Stimulated activated CD8-positive, alpha-beta memory T cell treated with anti-CD3 and anti-CD28 coated beads, Interleukin-12 subunit alpha, Interleukin-12 subunit beta, amount 100 ng/mL, for 1 hour (primary cell): ENCODE measurements around the gene DUSP5.

Source experiments
- DNase-seq: peaks from one replicate; pipeline ENCODE4 v3.0.0-alpha.2; 2020; ENCODE audit warnings: low read depth

The DUSP5 gene

GRCh38 chr10:110480387-110480786 is 17.3 kb upstream of the DUSP5 start:
- no peak for DNase-seq

DNA sequence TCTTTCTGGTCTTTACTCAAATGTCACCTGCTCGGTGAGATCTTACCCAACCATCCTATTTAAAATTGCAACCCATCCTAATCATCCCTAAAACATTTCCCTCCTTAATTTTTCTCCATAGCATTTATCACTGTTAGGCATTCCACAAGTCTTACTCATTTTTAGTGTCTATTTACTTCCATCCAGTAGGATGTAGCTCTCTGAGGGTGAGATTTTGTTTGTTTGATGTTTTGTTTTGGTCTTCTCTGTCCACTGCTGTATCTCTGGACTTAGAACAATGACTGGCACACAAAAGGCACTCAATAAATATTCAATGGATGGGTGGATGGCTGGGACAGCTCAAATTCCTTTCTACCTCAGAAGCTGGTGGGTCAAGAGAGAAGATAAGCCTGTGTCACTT is 15.8 kb upstream of the DUSP5 start:
- DNase-seq, result no peak

- no peak for DNase-seq
Measured at GRCh38 chr10:110483633-110484032, 14.1 kb upstream of the DUSP5 start.

DNA sequence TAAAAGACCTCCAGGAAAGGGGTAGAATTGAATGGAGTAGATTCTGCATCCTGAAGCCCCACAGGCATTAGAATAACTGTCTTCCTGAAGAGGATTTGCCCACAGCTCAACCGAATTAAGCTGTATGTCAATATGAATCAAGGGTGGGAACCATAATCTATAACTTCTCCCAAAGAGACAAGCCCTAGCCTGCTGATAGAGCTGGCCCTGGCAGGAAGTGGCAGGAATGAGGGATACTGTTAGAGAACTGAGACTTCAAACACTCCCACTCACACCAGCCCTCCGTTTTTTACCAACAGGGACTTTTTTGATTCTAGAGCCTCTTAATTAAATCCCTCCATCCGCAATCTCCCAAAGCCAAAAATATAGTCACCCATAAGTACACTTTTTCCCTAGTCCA is 12.2 kb upstream of the DUSP5 start:
- DNase-seq, result no peak

GRCh38 chr10:110486680-110487410 is 10.9 kb upstream of the DUSP5 start:
- no peak for DNase-seq

- DNase-seq, result no peak
Measured at GRCh38 chr10:110487411-110488331, 10.0 kb upstream of the DUSP5 start.

- no peak for DNase-seq
Measured at GRCh38 chr10:110488332-110488681, 9.4 kb upstream of the DUSP5 start.

DNA sequence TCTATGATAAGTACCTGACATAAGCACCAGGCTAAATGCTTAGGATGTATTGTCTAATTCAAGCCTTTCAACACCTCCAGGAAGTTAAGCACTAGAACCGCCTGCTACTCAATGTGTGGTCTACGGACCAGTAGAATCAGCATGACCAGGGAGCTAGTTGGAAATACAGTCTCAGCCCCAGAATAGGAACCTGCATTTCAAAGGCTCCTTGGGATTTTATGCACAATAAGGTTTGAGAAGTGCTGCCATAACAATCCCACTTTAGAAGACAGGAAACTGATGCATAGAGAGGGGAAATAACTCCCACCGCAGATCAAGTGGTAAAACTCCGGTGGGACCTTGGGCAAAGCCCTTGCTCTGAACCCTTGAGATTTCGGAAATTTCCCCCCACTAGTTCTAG is 8.8 kb upstream of the DUSP5 start:
- DNase-seq, result no peak

GRCh38 chr10:110490640-110491039 is 7.1 kb upstream of the DUSP5 start:
- no peak for DNase-seq

- DNase-seq, result no peak
Measured at GRCh38 chr10:110491346-110491745, 6.4 kb upstream of the DUSP5 start.

GRCh38 chr10:110492069-110492822 is 5.5 kb upstream of the DUSP5 start:
- no peak for DNase-seq

GRCh38 chr10:110493832-110494426 is 3.8 kb upstream of the DUSP5 start:
- DNase-seq, result no peak

DNA sequence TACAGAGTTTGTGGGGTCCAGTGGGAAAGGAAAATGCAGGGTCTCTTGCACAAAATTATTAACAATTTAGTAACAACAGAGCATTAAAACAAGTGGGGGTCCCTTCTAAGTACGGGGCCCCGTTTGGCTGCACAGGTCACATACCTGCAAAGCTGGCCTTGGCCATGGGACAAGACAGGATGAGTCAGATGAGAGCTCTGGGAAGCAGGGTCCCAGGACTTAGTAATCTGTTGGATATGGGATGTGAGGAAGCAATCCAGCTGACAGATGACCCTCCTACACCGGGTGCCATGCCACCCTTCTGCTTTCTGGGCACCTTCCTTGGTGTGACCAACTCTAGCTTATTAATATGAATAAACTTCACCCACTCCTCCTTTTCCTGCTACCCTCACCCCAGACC is 3.2 kb upstream of the DUSP5 start:
- DNase-seq, result no peak

GRCh38 chr10:110495731-110496552 is 1.8 kb upstream of the DUSP5 start:
- DNase-seq, result no peak

- DNase-seq, result no peak
Measured at GRCh38 chr10:110496553-110497437, 912 bp upstream of the DUSP5 start.

DNA sequence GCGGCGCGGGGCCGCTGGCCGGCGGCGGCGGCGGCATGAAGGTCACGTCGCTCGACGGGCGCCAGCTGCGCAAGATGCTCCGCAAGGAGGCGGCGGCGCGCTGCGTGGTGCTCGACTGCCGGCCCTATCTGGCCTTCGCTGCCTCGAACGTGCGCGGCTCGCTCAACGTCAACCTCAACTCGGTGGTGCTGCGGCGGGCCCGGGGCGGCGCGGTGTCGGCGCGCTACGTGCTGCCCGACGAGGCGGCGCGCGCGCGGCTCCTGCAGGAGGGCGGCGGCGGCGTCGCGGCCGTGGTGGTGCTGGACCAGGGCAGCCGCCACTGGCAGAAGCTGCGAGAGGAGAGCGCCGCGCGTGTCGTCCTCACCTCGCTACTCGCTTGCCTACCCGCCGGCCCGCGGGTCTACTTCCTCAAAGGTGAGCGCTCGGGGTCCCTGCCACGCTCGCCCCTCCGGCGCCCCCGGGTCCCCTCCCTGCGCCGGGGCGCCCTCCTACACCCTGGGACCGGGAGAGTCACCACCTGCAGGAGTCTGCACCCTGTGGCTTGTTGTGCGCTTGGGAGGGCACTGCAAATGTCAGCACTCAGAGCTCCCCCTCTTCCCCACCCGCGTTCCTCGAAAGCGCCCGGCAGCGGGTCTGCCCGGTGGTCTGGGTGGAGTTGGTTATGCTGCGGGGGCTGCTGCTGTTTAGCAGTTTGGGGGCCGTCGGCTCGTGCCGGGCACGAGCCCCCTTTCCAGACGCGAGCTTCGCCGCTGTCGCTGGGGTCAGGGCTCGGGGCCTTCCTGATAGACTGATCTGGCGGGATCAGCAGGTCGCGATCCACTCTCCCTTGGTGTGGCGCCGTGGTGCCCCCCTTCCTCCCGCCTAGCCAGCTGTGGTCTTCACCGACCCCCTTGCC is 627 bp downstream of the DUSP5 start:
- no peak for DNase-seq

- DNase-seq, result no peak
Measured at GRCh38 chr10:110498982-110499795, 1.5 kb downstream of the DUSP5 start.

- no peak for DNase-seq
Measured at GRCh38 chr10:110499796-110500514, 2.2 kb downstream of the DUSP5 start.
